ENCODE data around the gene NRG3. TPM values are rescaled to one million over a fixed set of nuclear protein-coding genes. Genes with fewer than 3 reads are reported as not detected.

NRG3 gene
- total RNA-seq, 1 experiment from 2014 or later, result 0.08 TPM

GRCh38 chr10:82914655-82915136, 1039.7 kb downstream of the NRG3 start:
- Histone ChIP-seq H3K4me1 (ENCODE audit: control insufficient read depth, insufficient read depth, low read length) (no peaks in the 10 kb centered on the region), H3K27me3 (ENCODE audit: control insufficient read depth, insufficient read depth, low read length) (no peaks in the 10 kb centered on the region), H3K4me3 (ENCODE audit: low read depth in 2 of 2, low read length in 2 of 2) (no peak overlapping the region), H3K27ac (ENCODE audit: low read length) (no peak overlapping the region), H3K9me3 (ENCODE audit: control insufficient read depth, insufficient read depth, low read depth, low read length) (no peaks in the 10 kb centered on the region), H3K36me3 (ENCODE audit: control insufficient read depth, insufficient read depth, low read length) (no peaks in the 10 kb centered on the region)
- in situ Hi-C loops (cut with HindIII; ENCODE audit: low pct_unique_long_range_greater_than_20kb, low sequenced_read_pairs), result no loop called here
- ATAC-seq (no peak), DNase-seq (ENCODE audit: low read depth, low spot score) (no peak)
- intact Hi-C loops (cut with micrococcal nuclease; ENCODE audit: unreplicated experiment), result no loop called here
- TF ChIP-seq REST (IDR thresholded peaks at IDR 0.05; ENCODE audit: insufficient read depth in 1 of 2, low read depth in 2 of 2, low read length in 1 of 2) (no peak), CTCF (IDR thresholded peaks at IDR 0.05) (no peak), TCF7L2 (IDR thresholded peaks at IDR 0.05; ENCODE audit: low read depth, low read length) (no peak), SIN3A (IDR thresholded peaks at IDR 0.05; ENCODE audit: borderline replicate concordance, insufficient read depth, low read depth, low read length) (no peak), POLR2AphosphoS5 (IDR thresholded peaks at IDR 0.05; ENCODE audit: low read depth, low read length) (no peak)
- CTCF ChIA-PET, result interaction anchor here (0.7 kb wide), 1 partner anchor 195 kb away, joined by 3 read pairs; no protein-coding TSS in a partner anchor
- no TSS peak for BruUV-seq (replicated peaks)
- POLR2A ChIA-PET, result no interaction called here

- no peak for ATAC-seq
- no peak overlapping the region for H3K4me3 ChIP-seq (ENCODE audit: low read depth in 2 of 2, low read length in 2 of 2)
- H3K36me3 ChIP-seq (ENCODE audit: control insufficient read depth, insufficient read depth, low read length), result no peaks in the 10 kb centered on the region
- intact Hi-C loops (cut with micrococcal nuclease; ENCODE audit: unreplicated experiment), result no loop called here
- H3K4me1 ChIP-seq (ENCODE audit: control insufficient read depth, insufficient read depth, low read length), result no peaks in the 10 kb centered on the region
- in situ Hi-C loops (cut with HindIII; ENCODE audit: low pct_unique_long_range_greater_than_20kb, low sequenced_read_pairs), result no loop called here
- H3K9me3 ChIP-seq (ENCODE audit: control insufficient read depth, insufficient read depth, low read depth, low read length), result no peaks in the 10 kb centered on the region
- ChIA-PET POLR2A (no interaction called here), CTCF (no interaction called here)
- H3K27me3 ChIP-seq (ENCODE audit: control insufficient read depth, insufficient read depth, low read length), result no peaks in the 10 kb centered on the region
- no peak overlapping the region for H3K27ac ChIP-seq (ENCODE audit: low read length)
- no TSS peak for BruUV-seq (replicated peaks)
- TF ChIP-seq SIN3A (IDR thresholded peaks at IDR 0.05; ENCODE audit: borderline replicate concordance, insufficient read depth, low read depth, low read length) (no peak), TCF7L2 (IDR thresholded peaks at IDR 0.05; ENCODE audit: low read depth, low read length) (no peak), REST (IDR thresholded peaks at IDR 0.05; ENCODE audit: insufficient read depth in 1 of 2, low read depth in 2 of 2, low read length in 1 of 2) (no peak), POLR2AphosphoS5 (IDR thresholded peaks at IDR 0.05; ENCODE audit: low read depth, low read length) (no peak), CTCF (IDR thresholded peaks at IDR 0.05) (no peak)
- DNase-seq (ENCODE audit: low read depth, low spot score), result no peak
These were observed 1041.9 kb downstream of the NRG3 start for GRCh38 chr10:82916941-82917340.

All from Panc1 (cell line).